HG03139 (cell line): ENCODE data around the gene SPATA24.
"Not testable (repeated sequence)": the region's sequence is repeated elsewhere in the genome, so short reads cannot be mapped to it uniquely, and the experiment has no call there.

Experiments
- ATAC-seq: cut with Tn5 transposase; IDR thresholded peaks from one replicate; pipeline ENCODE4 v1.9.1; 2021; ENCODE audit not compliant: unreplicated experiment

The SPATA24 gene

GRCh38 chr5:139403787-139404483 is at the start of gene SPATA24:
TSS of gene SPATA24 (minus strand) at chr5:139404089. CDS start at chr5:139404060, 29 bp downstream.
- ATAC-seq: peak; percentile 79

DNA sequence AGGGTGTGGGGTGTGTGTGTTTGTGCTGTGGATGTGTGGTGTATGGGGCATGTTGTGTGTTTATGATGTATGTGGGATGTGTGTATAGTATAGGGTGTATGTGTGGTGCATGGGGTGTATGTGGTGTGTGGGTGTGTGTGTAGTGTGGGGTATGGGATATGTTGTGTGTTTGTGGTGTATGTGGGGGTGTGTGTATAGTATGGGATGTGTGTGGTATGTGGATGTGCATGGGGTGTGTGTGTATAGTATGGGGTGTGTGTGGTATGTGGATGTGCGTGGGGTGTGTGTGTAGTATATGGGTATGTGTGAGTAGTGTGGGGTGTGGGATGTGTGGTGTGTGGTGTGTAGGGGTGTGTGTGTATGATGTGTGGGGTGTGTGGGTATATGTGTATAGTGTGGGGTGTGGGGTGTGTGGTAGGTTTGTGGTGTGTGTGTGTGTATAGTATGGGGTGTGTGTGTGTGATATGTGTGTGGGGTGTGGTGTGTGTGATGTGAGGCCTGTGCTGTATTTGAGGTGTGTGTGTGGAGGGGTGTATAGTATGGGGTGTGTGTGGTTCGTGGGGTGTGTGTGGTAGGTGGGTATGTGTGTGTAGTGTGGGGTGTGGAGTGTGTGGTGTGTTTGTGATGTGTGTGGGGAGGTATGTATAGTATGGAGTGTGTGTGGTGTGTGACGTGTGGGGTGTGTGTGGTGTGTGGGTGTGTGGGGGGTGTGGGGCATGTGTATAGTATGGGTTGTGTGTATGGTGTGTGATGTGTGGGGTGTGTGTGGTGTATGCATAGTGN is 48.2 kb upstream of the SPATA24 start:
- no peak for ATAC-seq

GRCh38 chr5:139451176-139451575 is 47.3 kb upstream of the SPATA24 start:
- no peak for ATAC-seq

DNA sequence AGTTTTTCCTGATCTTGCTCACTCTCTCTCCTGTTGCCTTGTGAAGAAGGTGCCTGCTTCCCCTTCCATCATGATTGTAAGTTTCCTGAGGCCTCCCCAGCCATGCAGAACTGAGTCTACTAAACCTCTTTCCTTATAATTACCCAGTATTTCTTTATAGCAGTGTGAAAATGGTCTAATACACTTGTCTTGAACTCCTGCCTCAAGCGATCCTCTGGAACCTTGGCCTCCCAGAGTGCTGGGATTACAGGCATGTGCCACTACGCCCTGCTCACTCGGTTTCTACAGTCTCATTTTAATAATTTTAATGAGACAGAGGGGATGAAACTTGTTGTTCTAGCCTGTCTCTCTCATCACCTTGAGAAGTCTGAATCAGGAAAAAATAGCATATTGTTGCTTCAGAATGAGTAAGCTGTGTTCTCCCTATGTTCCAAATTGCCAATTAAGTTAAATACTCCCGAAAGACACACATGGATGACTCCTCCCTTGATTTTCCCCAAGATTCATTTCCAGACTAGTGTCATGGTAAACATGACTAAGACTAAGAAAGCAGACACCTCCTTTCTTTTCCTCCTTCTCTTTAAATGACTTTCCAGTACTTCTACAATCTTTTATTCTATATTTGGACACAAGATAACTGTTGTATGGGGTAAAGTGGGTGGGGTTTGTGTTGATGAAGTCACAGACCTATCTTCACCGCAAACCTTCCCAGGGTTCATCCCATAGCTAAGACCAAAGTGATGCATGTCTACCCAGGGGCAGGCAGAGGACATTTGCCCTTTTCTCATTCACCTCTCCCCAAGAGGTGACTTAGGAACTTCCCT is 43.3 kb upstream of the SPATA24 start:
- no peak for ATAC-seq

GRCh38 chr5:139445325-139446170 is 41.7 kb upstream of the SPATA24 start:
- ATAC-seq: no peak

DNA sequence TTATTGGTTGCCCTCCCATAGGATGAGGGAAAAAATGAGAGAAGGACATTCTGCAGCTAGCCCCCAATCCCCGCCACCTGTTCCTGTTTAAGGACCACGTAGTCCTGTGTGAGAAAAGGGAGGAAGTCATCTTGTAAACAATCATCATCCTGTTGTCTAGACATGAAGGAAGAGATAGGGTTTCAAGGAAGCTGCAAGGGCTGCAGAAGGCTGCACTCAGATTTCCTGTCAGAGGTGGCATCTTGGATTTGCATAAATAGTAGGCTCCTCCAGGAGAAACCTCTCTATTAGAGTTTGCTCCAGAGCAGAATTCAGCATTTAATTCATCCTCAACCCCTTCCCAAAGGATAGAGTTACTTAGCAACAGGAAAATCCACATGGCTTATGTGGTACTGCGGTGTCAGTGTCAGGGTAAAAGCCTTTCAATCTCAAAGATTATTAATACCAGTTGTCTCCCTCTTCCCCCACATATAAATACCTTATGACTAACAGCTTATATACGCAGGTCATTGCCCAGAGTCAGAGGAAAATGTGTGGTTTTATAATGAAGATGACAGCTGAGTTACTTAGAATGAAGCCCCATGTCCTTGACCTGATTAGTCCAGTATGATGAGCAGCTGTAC is 40.1 kb upstream of the SPATA24 start:
- ATAC-seq: no peak

GRCh38 chr5:139440416-139440815 is 36.5 kb upstream of the SPATA24 start:
- ATAC-seq: not testable (repeated sequence)

DNA sequence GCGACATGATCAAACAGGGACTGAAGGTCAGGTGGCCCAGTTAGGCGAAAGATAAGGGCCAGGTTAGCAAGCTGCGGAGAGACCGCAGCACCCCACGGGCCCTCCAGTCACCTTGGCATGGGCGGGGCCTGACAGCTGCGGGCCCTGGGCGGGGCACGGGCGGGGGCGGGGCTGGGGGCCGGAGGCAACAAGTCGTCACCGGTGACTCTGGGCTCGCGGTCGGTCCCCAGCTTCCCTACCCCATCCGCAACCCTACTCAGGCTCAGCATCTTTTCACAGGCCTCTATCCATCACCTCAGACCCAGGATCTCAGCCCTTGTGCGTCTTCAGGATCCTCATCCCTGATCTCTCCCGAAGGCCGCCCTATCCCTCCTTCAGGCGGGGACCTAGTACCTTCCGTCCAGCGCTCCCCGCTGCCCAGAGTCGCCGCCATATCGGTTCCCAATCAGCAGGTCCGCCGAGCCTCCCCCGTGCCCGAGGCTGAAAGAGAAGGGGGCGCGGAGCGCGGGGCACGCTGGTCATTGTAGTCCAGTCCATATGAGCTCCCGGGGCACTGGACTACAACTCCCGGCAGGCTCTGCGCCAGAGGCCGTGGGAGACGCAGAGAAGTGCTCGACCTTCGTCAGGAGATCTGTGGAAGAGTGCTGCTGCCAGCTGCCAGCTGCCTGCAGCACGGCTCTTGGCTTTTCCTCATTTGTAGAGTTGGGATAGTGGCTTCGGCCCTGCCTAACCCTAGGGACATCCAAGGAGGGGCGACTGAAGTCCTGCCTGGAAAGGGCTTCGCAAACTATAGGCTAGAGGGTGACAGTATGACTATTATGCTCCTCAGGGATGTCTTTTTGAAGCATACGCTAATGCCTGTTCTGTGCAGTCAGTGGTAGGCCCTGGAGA is 35.4 kb upstream of the SPATA24 start, which contains the start of gene DNAJC18:
Gene DNAJC18, minus strand, starts transcription at position 513 of the 891 bp plus-strand sequence. Its CDS starts 80 bp downstream, at position 433.
- ATAC-seq: peak; percentile 92

DNA sequence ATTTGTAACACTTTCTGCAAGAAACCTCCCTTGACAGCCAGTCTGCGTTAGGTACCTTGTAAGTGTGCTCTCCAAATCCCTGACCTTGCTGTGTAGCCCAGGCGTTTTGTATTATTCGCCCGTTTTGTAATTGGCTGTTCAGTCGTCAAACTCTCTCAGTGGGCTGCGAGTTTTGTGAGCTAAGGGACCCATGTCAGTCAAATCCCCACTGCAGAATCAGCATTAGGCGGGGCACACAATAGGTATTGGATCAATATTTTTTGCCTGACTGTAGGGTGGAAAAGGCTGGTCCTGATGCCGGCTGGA is 34.8 kb upstream of the SPATA24 start:
- no peak for ATAC-seq

GRCh38 chr5:139435676-139436075 is 31.8 kb upstream of the SPATA24 start:
- ATAC-seq: no peak

DNA sequence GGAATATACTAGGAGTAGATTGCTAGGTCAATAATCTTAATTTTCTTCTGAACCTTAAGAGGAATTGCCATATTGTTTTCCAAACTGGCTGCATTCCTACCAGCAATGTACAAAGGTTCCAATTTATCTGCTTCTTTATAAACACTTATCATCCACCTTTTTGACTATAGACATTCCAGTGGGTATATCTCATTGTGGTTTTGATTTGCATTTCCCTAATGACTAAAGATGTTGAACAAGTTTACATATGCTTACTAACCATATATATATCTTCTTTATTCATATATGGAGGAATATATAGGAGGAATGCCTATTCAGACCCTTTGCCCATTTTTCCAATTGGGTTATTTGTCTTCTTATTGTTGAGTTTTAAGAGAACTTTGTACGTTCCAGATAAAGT is 27.8 kb upstream of the SPATA24 start:
- no peak for ATAC-seq

- no peak for ATAC-seq
Measured at GRCh38 chr5:139430015-139430414, 26.1 kb upstream of the SPATA24 start.

GRCh38 chr5:139426203-139426885 is 22.5 kb upstream of the SPATA24 start:
- no peak for ATAC-seq

DNA sequence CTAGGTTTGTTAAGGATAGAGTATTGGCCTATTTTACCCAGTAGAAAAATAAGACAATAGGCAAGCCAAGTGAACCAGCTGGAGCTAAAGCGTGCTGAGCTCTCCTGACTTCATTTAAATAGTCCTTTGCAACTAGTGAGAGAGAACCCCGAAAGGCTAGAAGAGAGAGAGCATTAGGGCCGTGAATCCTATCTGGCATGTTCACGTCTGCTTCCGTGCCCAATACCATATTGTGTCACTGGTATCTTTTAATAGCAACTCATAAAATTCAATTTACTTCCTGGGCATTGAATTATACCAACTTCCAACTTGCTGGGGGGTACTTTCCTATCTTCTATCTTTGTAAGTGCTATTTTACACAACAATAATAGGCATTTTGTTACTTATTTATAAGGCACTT is 21.6 kb upstream of the SPATA24 start:
- ATAC-seq: no peak

DNA sequence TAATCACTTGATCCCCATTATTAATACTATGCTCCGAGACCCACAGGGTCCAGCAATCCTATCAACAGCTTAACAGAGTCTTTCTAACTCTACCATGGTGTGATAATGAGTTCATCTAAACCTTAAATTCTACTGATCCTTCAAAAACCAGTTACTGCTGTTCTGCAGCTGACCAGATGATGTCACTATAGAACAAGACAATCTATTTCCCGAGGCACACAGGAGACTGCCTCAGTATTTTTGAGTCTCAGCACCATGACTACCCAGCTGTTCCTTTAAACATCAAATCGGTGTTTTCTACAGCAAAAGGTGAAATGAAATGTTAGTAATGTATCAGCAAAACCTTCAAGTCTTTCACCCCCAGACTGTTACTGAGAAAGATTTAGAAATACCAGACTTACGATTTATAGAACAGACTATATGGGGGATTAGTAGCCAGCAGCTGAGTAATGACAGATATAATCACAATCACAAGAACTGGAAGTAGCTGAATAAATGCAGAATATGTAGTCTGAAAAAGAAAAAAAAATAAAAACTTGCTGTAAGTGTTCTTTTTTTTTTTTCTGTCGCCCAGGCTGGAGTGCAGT is 18.5 kb upstream of the SPATA24 start:
- no peak for ATAC-seq

GRCh38 chr5:139419226-139420192 is 15.6 kb upstream of the SPATA24 start:
- ATAC-seq: no peak

DNA sequence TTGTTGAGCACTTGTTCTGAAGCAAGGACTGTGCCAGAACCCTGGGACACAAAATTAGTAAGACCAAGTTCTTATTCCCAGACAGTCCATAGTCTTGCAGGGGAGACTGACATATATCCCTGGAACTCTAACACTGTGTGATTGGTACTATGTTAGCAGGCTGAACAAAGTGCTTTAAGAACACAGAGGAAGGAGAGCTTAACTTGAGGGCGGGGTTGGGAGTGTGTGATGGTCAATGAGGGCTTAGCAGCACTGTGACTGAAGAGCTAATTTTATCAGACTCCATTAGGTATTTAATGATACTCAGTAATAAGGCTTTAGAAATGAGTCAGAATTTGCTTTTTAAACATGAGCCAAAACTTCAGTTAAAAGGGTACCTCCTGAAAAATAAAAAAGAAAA is 14.9 kb upstream of the SPATA24 start:
- no peak for ATAC-seq
